ENCODE measurements around the gene AK6.
"Not testable (repeated sequence)": the region's sequence is repeated elsewhere in the genome, so short reads cannot be mapped to it uniquely, and the experiment has no call there.

AK6 gene

GRCh38 chr5:69334793-69335268 is 34.5 kb downstream of the AK6 start:
- peak; percentile 66 for DNase-seq

GRCh38 chr5:69333668-69334315 is 35.5 kb downstream of the AK6 start:
- not testable (repeated sequence) for DNase-seq

GRCh38 chr5:69331528-69332445 is 37.5 kb downstream of the AK6 start:
- no peak for DNase-seq

- no peak for DNase-seq
Observed at GRCh38 chr5:69329905-69330489, 39.3 kb downstream of the AK6 start.

GRCh38 chr5:69326365-69326764 is 43.0 kb downstream of the AK6 start:
- no peak for DNase-seq

- no peak for DNase-seq
Observed at GRCh38 chr5:69317391-69317790, 51.9 kb downstream of the AK6 start.

- DNase-seq = no peak
Observed at GRCh38 chr5:69315972-69316371, 53.3 kb downstream of the AK6 start.

- DNase-seq = no peak
Observed at GRCh38 chr5:69313428-69313827, 55.9 kb downstream of the AK6 start.

- DNase-seq = no peak
Observed at GRCh38 chr5:69312459-69313160, 56.7 kb downstream of the AK6 start.

- no peak for DNase-seq
Observed at GRCh38 chr5:69309380-69309779, 59.9 kb downstream of the AK6 start.

GRCh38 chr5:69308046-69308553 is 61.2 kb downstream of the AK6 start:
- no peak for DNase-seq

- DNase-seq = no peak
Observed at GRCh38 chr5:69305512-69305911, 63.8 kb downstream of the AK6 start.

Measured in NCI-H1694 (cell line).